GM12878 (cell line): ENCODE measurements around the gene SLC9C1. TPM values are rescaled to one million over a fixed set of nuclear protein-coding genes. Genes with fewer than 3 reads are reported as not detected.

Source experiments
- CBX5 ChIP-seq: sonication (generic); IDR thresholded peaks from 2 replicates; pipeline ENCODE4 v1.6.1; 2016; ENCODE audit warnings: low read depth, moderate library complexity, mild to moderate bottlenecking, inconsistent platforms
- CTCF ChIP-seq, 3 experiments: IDR thresholded peaks in 2 of 3; conservative IDR thresholded peaks in 1 of 3; 2 replicates each; pipeline ENCODE4 v1.5.1; 2011; ENCODE audit warnings: low read depth in 3 of 3, low read length in 3 of 3, mild to moderate bottlenecking in 3 of 3, control low read depth in 2 of 3, moderate library complexity in 2 of 3, inconsistent platforms in 1 of 3, mixed read lengths in 1 of 3; ENCODE audit not compliant: control insufficient read depth in 2 of 3, insufficient read depth in 1 of 3; ENCODE audit errors: extremely low read depth in 1 of 3
- EED ChIP-seq: sonication (generic); IDR thresholded peaks from 2 replicates; pipeline ENCODE4 v1.6.1; 2016; ENCODE audit warnings: antibody characterized with exemption, low read depth
- ETV6 ChIP-seq, 2 experiments: fragments of 450-650 bp in 1 of 2; IDR thresholded peaks in 1 of 2; conservative IDR thresholded peaks in 1 of 2; 2 replicates each; pipeline ENCODE4 v1.6.1; 2014; ENCODE audit warnings: antibody characterized with exemption in 1 of 2, borderline replicate concordance in 1 of 2, low read depth in 1 of 2, mild to moderate bottlenecking in 1 of 2, moderate library complexity in 1 of 2
- FOS ChIP-seq: IDR thresholded peaks from 3 replicates; pipeline ENCODE4 v1.6.1; 2011; ENCODE audit warnings: borderline replicate concordance; ENCODE audit not compliant: insufficient read length; ENCODE audit errors: extremely low read depth
- IKZF1 ChIP-seq: fragments of 450-650 bp; conservative IDR thresholded peaks from 2 replicates; pipeline ENCODE4 v1.6.1; 2017; ENCODE audit warnings: antibody characterized with exemption, mild to moderate bottlenecking
- IRF4 ChIP-seq: IDR thresholded peaks from 2 replicates; pipeline ENCODE4 v1.6.1; 2011; ENCODE audit warnings: low read depth, low read length
- JUNB ChIP-seq: IDR thresholded peaks from 2 replicates; pipeline ENCODE4 v1.6.1; 2016; ENCODE audit warnings: antibody characterized with exemption, mild to moderate bottlenecking
- KAT2A ChIP-seq: conservative IDR thresholded peaks from 2 replicates; pipeline ENCODE4 v1.6.1; 2011; ENCODE audit warnings: low read depth, low read length; ENCODE audit not compliant: control insufficient read depth
- MLLT1 ChIP-seq: fragments of 450-650 bp; IDR thresholded peaks from 2 replicates; pipeline ENCODE4 v1.6.1; 2016; ENCODE audit warnings: mild to moderate bottlenecking
- MTA3 ChIP-seq: IDR thresholded peaks from 2 replicates; pipeline ENCODE4 v1.6.1; 2012; ENCODE audit warnings: low read length, inconsistent platforms, borderline replicate concordance
- MXI1 ChIP-seq: fragments of 150-350 bp; IDR thresholded peaks from 2 replicates; pipeline ENCODE4 v1.6.1; 2011; ENCODE audit warnings: low read depth, mild to moderate bottlenecking, inconsistent platforms, low read length, improper control_type of control experiment
- MYB ChIP-seq: fragments of 150-350 bp; IDR thresholded peaks from 2 replicates; pipeline ENCODE4 v1.6.1; 2014; ENCODE audit warnings: mild to moderate bottlenecking, low read depth, low read length, borderline replicate concordance
- SPI1 ChIP-seq: IDR thresholded peaks from 2 replicates; pipeline ENCODE4 v1.6.1; 2011; ENCODE audit warnings: low read depth, mild to moderate bottlenecking, low read length, moderate library complexity, borderline replicate concordance; ENCODE audit not compliant: insufficient read depth
- TCF12 ChIP-seq: IDR thresholded peaks from 2 replicates; pipeline ENCODE4 v1.6.1; 2011; ENCODE audit warnings: low read depth, mild to moderate bottlenecking, low read length
- WRNIP1 ChIP-seq: IDR thresholded peaks from 2 replicates; pipeline ENCODE4 v1.6.1; 2011; ENCODE audit warnings: low read depth, low read length, improper control_type of control experiment, borderline replicate concordance
- YY1 ChIP-seq: IDR thresholded peaks from 2 replicates; pipeline ENCODE4 v1.6.1; 2011; ENCODE audit warnings: low read depth, mild to moderate bottlenecking, low read length
- polyA plus RNA-seq, 11 experiments: library from polyadenylated mRNA; depleted of rRNA in 4 of 11; unstranded in 6 of 11; stranded (reverse) in 5 of 11; fragments of >200 nt; fragmentation: Nextera tagmentation in 4 of 11; fragmentation: Illumina TruSeq in 1 of 11; extraction: Ambion mirVana in 4 of 11; extraction: Trizol in 1 of 11; gene quantifications; 1 replicate in 1 of 11; 2 replicates in 10 of 11; pipeline versions ENCODE4 v1.2.1 to v1.2.3, GENCODE V29; 2011 to 2016; ENCODE audit warnings: inconsistent platforms in 2 of 11, missing spikeins in 2 of 11, low read depth in 1 of 11
- total RNA-seq, 4 experiments: library from RNA; depleted of rRNA in 3 of 4; stranded (reverse); fragments of >200 nt in 3 of 4; fragmentation: Illumina TruSeq in 1 of 4; extraction: Trizol in 1 of 4; gene quantifications; 2 replicates each; pipeline versions ENCODE4 v1.2.1 to v1.2.3, GENCODE V29; 2013 to 2021
- TF ChIP-seq, protein P1 (sequence below): fragments of 450-650 bp; formaldehyde crosslinking; IDR thresholded peaks from 2 replicates; pipeline ENCODE4 v1.5.0; 2022; ENCODE audit warnings: mild to moderate bottlenecking, missing genetic modification characterization
- TF ChIP-seq, protein P2 (sequence below): fragments of 450-650 bp; formaldehyde crosslinking; IDR thresholded peaks from 2 replicates; pipeline ENCODE4 v1.4.0; 2020; ENCODE audit warnings: mild to moderate bottlenecking, moderate library complexity

SLC9C1 gene
- total and polyA plus RNA-seq, 10 of the 15 experiments (the other 5 are each of a cell fraction or from before 2014, with no cell fraction given), result not detected

GRCh38 chr3:112247900-112248299 is 46.1 kb downstream of the SLC9C1 start (continued):
- TF ChIP-seq, protein P1, sequence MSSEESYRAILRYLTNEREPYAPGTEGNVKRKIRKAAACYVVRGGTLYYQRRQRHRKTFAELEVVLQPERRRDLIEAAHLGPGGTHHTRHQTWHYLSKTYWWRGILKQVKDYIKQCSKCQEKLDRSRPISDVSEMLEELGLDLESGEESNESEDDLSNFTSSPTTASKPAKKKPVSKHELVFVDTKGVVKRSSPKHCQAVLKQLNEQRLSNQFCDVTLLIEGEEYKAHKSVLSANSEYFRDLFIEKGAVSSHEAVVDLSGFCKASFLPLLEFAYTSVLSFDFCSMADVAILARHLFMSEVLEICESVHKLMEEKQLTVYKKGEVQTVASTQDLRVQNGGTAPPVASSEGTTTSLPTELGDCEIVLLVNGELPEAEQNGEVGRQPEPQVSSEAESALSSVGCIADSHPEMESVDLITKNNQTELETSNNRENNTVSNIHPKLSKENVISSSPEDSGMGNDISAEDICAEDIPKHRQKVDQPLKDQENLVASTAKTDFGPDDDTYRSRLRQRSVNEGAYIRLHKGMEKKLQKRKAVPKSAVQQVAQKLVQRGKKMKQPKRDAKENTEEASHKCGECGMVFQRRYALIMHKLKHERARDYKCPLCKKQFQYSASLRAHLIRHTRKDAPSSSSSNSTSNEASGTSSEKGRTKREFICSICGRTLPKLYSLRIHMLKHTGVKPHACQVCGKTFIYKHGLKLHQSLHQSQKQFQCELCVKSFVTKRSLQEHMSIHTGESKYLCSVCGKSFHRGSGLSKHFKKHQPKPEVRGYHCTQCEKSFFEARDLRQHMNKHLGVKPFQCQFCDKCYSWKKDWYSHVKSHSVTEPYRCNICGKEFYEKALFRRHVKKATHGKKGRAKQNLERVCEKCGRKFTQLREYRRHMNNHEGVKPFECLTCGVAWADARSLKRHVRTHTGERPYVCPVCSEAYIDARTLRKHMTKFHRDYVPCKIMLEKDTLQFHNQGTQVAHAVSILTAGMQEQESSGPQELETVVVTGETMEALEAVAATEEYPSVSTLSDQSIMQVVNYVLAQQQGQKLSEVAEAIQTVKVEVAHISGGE (CRISPR knock-in tag), result no peak
- TF ChIP-seq EED (peak; percentile 29; the same call in 1 of the 2 replicates), KAT2A (no peak), MXI1 (no peak), CTCF (IDR thresholded peaks at IDR 0.05 in 2 of 3, conservative IDR thresholded peaks at IDR 0.05 in 1 of 3; ENCODE audit: control insufficient read depth in 2 of 3, extremely low read depth in 1 of 3, insufficient read depth in 1 of 3, low read depth in 3 of 3, low read length in 3 of 3) (no peak), IKZF1 (no peak), YY1 (peak; percentile 81), IRF4 (peak; percentile 86), SPI1 (no peak), MYB (no peak), WRNIP1 (no peak), TCF12 (no peak), JUNB (peak; percentile 87), ETV6 (conservative IDR thresholded peaks at IDR 0.05 in 1 of 2, IDR thresholded peaks at IDR 0.05 in 1 of 2; ENCODE audit: borderline replicate concordance in 1 of 2, low read depth in 1 of 2) (peak in 1 of 2 experiments; percentile 61; a peak in 1 of 4 replicates), MLLT1 (no peak), MTA3 (0 out of 2 replicates have a peak, but pooled peaks have one; percentile 40), FOS (no peak), CBX5 (peak; percentile 97)
- TF ChIP-seq, protein P2, sequence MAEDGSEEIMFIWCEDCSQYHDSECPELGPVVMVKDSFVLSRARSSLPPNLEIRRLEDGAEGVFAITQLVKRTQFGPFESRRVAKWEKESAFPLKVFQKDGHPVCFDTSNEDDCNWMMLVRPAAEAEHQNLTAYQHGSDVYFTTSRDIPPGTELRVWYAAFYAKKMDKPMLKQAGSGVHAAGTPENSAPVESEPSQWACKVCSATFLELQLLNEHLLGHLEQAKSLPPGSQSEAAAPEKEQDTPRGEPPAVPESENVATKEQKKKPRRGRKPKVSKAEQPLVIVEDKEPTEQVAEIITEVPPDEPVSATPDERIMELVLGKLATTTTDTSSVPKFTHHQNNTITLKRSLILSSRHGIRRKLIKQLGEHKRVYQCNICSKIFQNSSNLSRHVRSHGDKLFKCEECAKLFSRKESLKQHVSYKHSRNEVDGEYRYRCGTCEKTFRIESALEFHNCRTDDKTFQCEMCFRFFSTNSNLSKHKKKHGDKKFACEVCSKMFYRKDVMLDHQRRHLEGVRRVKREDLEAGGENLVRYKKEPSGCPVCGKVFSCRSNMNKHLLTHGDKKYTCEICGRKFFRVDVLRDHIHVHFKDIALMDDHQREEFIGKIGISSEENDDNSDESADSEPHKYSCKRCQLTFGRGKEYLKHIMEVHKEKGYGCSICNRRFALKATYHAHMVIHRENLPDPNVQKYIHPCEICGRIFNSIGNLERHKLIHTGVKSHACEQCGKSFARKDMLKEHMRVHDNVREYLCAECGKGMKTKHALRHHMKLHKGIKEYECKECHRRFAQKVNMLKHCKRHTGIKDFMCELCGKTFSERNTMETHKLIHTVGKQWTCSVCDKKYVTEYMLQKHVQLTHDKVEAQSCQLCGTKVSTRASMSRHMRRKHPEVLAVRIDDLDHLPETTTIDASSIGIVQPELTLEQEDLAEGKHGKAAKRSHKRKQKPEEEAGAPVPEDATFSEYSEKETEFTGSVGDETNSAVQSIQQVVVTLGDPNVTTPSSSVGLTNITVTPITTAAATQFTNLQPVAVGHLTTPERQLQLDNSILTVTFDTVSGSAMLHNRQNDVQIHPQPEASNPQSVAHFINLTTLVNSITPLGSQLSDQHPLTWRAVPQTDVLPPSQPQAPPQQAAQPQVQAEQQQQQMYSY (CRISPR knock-in tag), result no peak
